ENCODE measurements around the gene BMP8B.

Gene BMP8B

GRCh38 chr1:39759436-39759726 is 29.3 kb downstream of the BMP8B start:
- no peak for DNase-seq (ENCODE audit: low read depth in 2 of 2)

GRCh38 chr1:39758556-39759435 is 29.9 kb downstream of the BMP8B start:
- no peak for DNase-seq (ENCODE audit: low read depth in 2 of 2)

DNA sequence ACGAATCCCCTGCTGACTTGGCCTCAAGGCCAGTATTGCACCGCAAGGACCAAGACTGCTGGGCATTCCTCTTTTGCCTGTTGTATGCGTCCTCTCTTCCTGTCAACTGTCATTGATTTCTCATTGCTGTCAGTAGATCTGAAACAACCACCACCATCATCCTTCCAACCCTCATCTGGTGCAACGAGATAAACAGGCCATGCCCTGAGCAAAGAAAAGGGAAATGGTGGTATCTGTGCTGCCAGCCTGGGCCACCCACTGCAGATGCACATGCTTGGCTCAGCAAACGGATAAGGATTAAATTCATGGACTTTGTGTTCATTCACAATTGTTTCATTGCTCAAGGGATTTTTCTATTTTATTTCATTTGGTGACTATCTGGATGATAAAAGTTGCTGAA is 31.2 kb downstream of the BMP8B start:
- no peak for DNase-seq (ENCODE audit: low read depth in 2 of 2)

DNA sequence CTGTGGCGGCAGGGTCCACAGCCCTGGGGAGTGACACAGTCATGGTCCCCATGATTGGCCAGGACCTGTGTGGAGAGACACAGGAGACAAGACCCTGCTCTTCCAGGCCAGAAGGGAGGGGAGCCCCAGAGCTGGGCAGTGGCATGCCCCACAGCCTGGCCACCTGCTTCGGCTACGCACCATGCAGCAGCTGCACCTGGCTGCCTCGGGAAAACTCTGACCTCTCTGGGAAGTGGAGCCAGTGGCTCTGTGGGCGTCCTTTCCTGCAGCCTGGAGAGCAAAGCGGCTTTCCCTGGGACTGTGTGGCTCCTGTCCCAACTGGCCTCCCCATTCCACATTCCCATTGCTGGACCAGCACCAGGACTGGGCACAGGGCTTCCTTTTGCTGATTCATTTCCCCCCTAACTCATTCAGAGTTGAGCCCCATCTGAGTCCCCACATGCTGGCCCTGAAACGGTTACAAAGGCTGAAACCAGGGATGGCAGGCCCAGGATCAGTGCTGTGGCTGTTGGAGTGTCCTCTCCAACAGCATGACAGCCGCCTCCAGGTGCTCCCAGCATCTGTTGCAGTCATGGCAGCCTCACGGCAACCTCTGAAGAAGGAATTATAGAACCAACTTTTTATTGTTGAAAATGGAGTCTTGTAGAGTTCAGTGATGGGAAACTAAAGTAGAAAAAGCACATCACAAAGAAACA is 32.6 kb downstream of the BMP8B start:
- DNase-seq (ENCODE audit: low read depth in 2 of 2), result no peak

GRCh38 chr1:39754906-39755504 is 33.7 kb downstream of the BMP8B start:
- no peak for DNase-seq (ENCODE audit: low read depth in 2 of 2)

DNA sequence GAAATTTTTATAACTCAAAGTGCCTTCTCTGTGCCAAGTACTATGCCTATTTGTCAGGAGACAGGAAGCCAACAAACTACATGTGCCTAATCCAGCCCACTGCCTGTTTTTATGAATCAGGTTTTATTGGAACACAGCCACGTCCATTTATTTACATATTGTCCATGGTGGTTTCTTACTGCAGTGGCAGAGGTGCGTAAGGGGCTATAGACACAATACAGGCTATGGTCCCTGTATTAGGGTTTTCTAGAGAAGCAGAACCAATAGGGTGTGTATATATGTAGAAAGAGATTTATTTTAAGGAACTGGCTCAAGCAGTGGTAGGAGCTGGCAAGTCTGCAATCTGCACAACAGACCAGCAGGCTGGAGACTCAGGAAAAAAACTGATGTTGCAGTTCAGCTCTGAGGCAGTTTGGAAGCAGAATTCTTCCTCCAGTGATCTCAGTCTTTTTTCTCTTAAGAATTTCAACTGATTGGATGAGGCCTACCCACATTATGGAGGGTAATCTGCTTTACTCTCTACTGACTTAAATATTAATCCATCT is 34.6 kb downstream of the BMP8B start:
- DNase-seq (ENCODE audit: low read depth in 2 of 2), result no peak

- no peak for DNase-seq (ENCODE audit: low read depth in 2 of 2)
Measured at GRCh38 chr1:39753132-39754025, 35.3 kb downstream of the BMP8B start.

DNA sequence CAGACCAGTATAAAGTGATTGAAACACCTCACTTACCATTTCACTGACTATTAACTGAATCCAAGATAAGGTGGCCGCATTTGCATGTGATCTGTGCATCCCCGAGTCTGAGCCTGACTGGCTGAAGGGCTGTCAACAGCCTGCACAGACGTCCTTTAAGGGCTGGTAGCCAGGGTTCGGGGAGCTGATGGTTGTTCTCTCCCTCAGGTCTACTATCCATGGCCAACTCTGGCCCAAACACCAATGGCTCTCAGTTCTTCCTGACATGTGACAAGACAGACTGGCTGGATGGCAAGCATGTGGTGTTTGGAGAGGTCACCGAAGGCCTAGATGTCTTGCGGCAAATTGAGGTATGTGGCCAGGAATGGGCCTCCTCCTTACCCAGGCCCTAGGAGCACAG is 36.0 kb downstream of the BMP8B start:
- no peak for DNase-seq (ENCODE audit: low read depth in 2 of 2)

DNA sequence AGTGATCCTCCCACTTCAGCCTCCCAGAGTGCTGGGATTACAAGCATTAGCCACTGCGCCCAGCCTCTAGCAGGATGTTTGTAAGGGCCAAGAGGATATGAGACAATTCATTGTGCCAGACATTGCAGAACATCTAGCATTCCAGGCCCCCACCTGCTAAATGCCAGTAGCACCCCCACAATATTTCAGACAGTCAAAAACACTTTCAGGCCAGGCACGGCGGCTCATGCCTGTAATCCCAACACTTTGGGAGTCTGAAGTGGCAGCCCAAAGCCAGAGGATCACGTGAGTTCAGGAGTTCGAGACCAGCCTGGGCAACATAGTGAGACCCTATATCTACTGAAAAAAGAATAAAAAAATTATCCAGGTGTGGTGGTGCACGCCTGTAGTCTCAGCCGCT is 37.1 kb downstream of the BMP8B start:
- no peak for DNase-seq (ENCODE audit: low read depth in 2 of 2)

GRCh38 chr1:39745016-39745670 is 43.5 kb downstream of the BMP8B start:
- no peak for DNase-seq (ENCODE audit: low read depth in 2 of 2)

DNA sequence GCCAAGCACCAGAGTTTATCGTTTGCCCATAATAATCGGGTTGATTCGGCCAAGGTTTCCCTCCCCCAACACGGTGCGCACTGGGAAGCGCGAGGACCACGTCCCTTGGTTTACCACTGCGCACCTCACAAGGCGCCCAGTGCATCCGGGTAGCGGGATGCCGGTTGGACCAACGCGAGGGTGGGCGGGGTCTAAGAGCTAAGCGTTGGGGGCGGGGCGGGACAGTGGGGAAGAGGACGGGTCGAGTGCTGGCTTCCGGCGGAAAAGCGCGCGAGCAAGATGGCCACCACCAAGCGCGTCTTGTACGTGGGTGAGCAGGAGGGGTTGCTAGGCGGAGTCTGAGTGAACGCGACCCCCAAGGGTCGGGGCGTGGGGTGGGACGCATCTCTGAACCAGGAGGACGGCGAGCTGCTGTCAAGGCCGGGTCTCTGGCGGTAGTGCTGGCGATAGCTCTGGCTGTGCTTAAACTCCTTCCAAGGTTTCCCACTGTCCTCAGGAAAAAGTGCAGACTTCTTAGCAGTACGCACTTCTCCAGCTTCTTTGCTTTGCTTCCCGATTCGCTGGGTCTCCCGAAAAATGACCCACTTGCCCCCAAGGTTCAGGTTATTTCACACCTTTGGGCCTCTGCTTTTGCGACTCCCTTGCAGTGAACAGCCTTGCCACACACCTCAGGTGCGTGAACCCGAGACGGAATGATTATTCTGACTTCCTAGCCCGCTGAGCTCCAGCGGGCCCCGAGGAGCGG is 49.9 kb downstream of the BMP8B start, which contains the start of gene PPIE:
PPIE (plus strand) TSS at position 261 of the 745 bp plus-strand sequence; CDS start at position 280, 19 bp downstream.
- DNase-seq (ENCODE audit: low read depth in 2 of 2), result peak; percentile 70 to 71

GRCh38 chr1:39737546-39738169 is 51.0 kb downstream of the BMP8B start:
- peak; percentile 21 to 28 for DNase-seq (ENCODE audit: low read depth in 2 of 2)

- no peak for DNase-seq (ENCODE audit: low read depth in 2 of 2)
Measured at GRCh38 chr1:39735731-39736130, 52.9 kb downstream of the BMP8B start.

DNA sequence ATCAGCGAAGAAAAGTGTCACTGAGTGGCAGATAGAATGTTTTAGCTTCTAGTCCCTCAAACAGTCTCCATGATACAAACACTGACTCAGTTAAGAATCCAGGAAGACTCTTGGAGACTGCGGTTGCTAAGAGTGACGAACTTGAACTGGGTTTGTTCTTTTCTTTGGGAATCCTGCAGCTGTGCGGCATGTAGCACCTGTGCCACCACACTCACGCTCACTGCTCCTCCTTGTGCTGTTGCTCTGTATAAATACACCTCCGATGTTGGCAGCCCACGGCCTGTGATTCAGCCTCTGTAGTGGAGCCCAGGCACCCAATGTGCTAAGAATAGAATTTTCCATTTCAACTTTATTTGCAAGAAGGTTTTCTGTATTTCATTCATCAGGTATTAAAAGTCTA is 55.5 kb downstream of the BMP8B start:
- DNase-seq (ENCODE audit: low read depth in 2 of 2), result no peak

- DNase-seq (ENCODE audit: low read depth in 2 of 2), result no peak
Measured at GRCh38 chr1:39732730-39733129, 55.9 kb downstream of the BMP8B start.

DNA sequence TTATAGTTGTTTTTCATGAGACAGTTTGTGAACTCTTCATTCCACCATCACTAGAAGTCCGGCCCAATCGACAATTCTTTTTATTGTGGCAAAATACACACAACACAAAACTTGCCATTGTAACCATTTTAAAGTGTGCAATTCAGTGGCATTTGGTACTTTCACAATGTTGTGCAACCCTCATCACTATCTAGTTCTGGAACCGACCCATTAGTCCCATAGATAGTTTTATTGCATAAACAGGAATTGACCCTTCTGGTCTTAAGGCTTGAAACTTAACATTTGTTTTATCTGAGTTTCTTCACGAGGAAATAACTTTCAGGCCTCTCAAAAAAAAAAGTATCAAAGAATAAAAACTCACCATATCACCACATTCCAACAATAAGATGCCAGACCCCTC is 58.8 kb downstream of the BMP8B start:
- DNase-seq (ENCODE audit: low read depth in 2 of 2), result no peak

DNA sequence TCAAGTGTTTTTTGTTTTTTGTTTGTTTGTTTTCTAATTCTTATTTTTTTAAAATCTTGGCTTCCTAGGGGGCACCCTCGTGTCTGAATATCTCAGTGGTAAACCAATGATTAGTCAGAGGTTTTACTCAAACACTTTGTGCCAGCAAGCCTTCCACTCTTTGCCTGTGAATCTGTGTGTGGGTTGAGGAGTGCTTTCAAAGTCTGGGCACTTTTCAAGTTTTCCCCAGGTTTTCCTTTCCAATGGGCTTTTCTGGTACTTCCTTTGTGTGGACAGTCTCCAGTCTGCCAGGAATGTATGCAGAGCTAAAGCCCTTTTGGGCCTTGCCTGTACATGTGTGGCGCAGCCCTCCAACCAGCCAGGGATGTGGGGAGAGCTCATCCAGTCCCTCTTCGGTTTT is 59.6 kb downstream of the BMP8B start:
- DNase-seq (ENCODE audit: low read depth in 2 of 2), result no peak

- DNase-seq (ENCODE audit: low read depth in 2 of 2), result no peak
Measured at GRCh38 chr1:39727932-39728317, 60.7 kb downstream of the BMP8B start.

DNA sequence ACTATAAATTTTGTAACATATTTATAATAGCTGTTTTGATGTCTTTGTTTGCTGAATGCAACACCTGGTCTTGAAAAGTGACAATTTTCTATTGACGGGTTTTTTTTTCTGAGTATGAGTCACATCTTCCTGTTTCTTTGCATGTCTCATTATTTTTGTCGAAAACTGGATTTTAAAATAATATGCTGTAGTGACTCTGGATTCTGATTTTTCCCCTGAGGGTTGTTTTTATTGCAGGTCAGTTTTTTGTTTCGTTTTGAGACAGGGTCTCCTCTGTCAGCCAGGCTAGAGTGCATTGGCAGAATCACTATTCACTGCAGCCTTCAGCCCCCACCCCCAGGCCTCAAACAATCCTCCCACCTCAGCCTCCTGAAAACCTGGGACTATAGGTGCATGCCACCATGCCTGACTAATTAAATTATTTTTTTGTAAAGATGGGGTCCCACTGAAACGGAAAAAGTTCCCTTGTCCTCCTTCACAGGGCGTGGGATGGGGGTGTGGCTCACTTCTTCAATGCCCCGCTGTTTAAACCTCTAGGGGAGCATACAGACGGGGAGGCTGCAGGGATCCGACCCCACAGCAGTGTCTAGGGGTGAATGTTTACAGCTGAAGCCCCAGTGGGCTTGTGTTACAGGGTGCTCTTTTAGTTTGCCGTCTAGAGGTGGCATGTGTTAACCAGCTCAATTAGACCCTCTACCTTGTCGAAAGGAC is 61.3 kb downstream of the BMP8B start:
- no peak for DNase-seq (ENCODE audit: low read depth in 2 of 2)
